Measurements from ENCODE around the gene RBM15B.
"Not testable (repeated sequence)": the region's sequence is repeated elsewhere in the genome, so short reads cannot be mapped to it uniquely, and the experiment has no call there.

The RBM15B gene

DNA sequence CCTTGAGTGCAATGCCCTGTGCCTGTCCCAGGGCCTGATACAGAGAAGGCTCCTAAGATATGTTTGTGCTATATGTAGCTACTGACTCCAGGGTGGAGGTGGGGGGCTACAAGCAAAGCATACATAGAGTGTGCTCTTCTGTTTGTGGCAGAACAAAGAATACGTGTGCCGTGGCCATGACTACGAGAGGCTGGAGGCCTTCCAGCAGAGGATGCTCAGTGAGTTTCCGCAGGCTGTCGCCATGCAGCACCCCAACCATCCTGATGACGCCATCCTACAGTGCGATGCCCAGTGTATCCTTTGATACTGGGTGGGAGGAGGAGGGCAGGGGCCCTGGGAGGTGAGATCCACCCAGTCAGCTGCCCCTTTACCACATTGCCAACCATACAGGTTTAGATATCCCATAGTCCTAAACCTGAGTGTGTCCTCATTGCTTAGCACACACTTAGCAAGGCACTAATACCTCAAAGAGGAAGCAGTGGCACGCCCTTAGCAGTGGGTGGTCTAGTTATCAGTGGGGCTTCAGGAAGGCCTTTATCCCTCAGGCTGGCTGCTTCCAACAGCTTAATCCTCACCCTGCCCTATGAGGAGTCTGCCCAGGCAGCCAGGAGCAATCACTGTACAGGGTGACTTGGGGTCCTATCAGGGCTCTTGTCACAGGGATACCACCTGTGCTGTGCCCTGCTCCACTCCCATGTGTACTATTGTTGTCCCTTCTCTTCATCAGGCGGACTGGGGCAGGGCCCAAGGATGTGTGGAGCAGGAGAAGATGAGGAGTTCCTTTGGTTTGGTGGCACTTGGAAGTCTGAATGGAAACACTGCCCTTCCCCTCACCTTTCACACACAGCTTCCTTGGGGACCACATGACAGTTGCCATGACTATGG lies 36.1 kb upstream of the RBM15B start:
- no peak overlapping the region for H3K4me3 ChIP-seq (ENCODE audit: low read depth, low read length)
- TF ChIP-seq, protein P1, sequence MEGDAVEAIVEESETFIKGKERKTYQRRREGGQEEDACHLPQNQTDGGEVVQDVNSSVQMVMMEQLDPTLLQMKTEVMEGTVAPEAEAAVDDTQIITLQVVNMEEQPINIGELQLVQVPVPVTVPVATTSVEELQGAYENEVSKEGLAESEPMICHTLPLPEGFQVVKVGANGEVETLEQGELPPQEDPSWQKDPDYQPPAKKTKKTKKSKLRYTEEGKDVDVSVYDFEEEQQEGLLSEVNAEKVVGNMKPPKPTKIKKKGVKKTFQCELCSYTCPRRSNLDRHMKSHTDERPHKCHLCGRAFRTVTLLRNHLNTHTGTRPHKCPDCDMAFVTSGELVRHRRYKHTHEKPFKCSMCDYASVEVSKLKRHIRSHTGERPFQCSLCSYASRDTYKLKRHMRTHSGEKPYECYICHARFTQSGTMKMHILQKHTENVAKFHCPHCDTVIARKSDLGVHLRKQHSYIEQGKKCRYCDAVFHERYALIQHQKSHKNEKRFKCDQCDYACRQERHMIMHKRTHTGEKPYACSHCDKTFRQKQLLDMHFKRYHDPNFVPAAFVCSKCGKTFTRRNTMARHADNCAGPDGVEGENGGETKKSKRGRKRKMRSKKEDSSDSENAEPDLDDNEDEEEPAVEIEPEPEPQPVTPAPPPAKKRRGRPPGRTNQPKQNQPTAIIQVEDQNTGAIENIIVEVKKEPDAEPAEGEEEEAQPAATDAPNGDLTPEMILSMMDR (IDR thresholded peaks at IDR 0.05; ENCODE audit: low read depth, low read length): no peak

DNA sequence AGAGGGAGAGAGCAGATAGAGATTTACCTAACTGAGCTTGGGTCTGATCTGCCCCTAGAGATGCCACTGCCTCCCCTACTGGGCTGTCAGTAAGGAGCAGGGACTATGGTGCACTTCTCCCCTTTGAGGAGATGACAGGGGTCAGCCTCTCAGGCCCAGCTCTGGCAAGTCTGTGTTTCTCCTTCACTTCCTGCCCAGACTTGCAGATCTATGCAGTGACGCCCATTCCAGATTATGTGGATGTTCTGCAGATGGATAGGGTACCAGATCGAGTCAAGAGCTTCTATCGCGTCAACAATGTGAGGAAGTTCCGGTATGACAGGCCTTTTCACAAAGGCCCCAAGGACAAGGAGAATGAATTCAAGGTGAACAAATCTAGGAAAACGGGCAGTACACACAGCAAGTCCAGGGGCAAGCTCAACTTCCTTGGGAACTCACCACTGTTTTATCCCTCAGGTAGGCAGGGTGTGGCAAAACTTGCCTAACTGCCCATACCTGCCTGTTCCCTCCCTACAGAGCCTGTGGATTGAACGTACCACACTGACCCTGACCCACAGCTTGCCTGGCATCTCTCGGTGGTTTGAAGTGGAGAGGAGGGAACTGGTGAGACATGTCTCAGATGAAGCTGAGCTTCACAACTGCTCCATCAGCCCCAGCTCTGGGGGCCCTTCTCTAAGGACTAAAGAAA lies 35.0 kb upstream of the RBM15B start:
- H3K4me3 ChIP-seq (ENCODE audit: low read depth, low read length): no peak overlapping the region

DNA sequence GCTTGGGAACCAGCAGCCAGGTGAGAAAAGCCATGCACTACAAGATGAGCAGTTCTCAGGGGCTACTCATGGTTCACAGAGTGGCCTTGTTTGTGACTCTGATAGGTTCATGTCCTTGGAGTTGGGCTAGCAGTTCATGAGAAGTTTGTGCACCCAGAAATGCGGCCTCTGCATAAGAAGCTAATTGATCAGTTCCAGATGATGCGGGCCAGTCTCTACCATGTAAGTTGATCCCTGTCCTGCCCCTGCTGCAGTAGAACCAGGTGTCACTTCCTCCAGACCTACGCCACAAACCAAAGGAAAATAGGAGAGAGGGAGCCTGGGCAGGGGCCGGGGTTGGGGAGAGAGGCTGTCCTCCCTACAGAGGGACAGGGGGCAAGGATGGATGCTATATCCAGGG lies 33.2 kb upstream of the RBM15B start:
- no peak overlapping the region for H3K4me3 ChIP-seq (ENCODE audit: low read depth, low read length)
- TF ChIP-seq, protein P1 (IDR thresholded peaks at IDR 0.05; ENCODE audit: low read depth, low read length): no peak

More for the DNA sequence above, 35.0 kb upstream of the RBM15B start:
- TF ChIP-seq, protein P1 (IDR thresholded peaks at IDR 0.05; ENCODE audit: low read depth, low read length): no peak

DNA sequence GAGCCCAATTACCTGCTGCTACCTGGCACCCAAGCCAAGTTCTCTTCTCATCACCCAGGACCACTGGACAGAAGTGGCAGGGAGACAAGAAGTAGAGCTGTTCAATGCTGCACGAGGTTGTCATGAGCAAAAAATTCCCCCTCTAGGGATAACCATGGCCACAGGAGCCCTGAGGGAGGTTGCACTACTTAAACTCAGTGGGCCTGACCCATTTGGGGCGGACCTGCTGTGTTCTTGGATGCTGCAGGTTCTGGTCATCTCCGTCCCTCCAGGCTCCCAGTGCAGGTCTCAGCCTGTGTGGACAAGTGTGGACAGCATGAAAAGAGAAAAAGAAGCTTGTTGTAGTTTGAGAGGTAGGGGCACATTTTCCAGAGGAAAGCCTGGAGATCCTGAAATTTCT lies 32.1 kb upstream of the RBM15B start:
- no peak overlapping the region for H3K4me3 ChIP-seq (ENCODE audit: low read depth, low read length)
- TF ChIP-seq, protein P1 (IDR thresholded peaks at IDR 0.05; ENCODE audit: low read depth, low read length): no peak

DNA sequence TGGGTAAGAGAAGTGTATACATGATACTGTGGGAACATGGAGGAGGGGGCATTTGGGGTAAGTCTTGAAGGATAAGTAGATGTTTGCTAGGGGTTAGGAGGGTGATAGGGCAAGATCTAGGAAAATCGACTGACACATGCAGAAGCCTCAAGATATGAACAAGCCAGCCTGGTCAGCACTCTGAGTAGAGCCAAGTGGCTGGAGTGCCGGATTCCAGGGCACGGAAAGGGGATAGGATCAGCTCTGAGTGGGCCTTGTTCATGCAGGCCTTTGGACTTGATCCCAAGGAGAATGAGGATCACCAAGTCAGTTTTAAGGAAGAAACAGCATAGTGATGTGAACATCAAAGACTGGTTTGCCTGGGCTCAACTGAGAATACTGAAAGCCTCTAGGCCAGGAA lies 30.3 kb upstream of the RBM15B start:
- H3K4me3 ChIP-seq (ENCODE audit: low read depth, low read length): no peak overlapping the region
- TF ChIP-seq, protein P1 (IDR thresholded peaks at IDR 0.05; ENCODE audit: low read depth, low read length): no peak

DNA sequence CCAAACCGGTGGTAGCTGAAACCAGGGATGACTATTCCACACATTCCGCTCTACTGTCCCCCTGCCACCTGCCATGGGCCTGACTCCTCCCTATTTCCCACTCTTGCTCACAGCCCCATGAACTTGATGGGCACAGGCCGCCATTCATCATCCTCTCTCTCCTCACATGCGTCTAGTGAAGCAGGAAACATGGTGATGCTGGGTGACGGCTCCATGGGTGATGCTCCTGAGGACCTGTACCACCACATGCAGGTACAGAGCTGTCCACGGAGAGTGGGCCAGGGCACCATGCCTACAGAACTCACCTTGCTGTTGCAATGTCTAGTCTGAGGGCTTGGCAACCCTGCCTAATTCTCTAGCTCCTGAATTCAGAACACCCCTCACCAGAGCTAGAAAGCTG lies 29.3 kb upstream of the RBM15B start:
- H3K4me3 ChIP-seq (ENCODE audit: low read depth, low read length): no peak overlapping the region
- TF ChIP-seq, protein P1 (IDR thresholded peaks at IDR 0.05; ENCODE audit: low read depth, low read length): no peak

DNA sequence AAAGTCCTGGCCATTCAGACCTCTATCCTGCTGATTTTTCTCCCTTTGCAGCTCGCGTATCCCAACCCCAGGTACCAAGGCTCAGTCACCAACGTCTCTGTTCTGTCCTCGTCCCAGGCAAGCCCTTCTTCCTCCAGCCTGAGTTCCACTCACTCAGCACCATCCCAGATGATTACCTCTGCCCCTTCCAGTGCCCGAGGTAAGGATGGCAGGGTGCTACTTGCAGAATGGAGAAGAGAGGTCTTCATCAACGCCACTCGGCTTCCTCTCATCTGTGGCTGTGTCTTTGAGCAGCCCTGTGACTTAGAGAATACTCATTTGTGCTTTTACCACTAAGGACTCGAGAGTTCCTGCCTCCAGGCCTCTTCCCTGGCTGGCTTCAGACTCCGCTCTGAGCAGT lies 28.6 kb upstream of the RBM15B start:
- TF ChIP-seq, protein P1 (IDR thresholded peaks at IDR 0.05; ENCODE audit: low read depth, low read length): no peak
- no peak overlapping the region for H3K4me3 ChIP-seq (ENCODE audit: low read depth, low read length)

DNA sequence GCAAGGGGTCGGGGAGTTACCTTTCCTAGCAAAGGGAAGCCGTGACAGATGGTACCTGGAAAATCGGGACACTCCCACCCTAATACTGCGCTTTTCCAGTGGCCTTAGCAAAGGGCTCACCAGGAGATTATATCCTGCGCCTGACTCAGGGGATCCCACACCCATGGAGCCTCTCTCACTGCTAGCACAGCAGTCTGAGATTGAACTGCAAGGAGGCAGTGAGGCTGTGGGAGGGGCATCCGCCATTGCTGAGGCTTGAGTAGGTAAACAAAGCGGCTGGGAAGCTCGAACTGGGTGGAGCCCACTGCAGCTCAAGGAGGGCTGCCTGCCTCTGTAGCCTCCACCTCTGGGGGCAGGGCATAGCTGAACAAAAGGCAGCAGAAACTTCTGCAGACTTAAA lies 22.8 kb upstream of the RBM15B start:
- H3K4me3 ChIP-seq (ENCODE audit: low read depth, low read length): not testable (repeated sequence)

Data from WI38 (cell line).